ENCODE results near the gene COL19A1.
A peak's percentile ranks its signal among the peaks of the same experiment; 100 is the strongest.
"Not testable (repeated sequence)": the region's sequence is repeated elsewhere in the genome, so short reads cannot be mapped to it uniquely, and the experiment has no call there.

COL19A1 gene

DNA sequence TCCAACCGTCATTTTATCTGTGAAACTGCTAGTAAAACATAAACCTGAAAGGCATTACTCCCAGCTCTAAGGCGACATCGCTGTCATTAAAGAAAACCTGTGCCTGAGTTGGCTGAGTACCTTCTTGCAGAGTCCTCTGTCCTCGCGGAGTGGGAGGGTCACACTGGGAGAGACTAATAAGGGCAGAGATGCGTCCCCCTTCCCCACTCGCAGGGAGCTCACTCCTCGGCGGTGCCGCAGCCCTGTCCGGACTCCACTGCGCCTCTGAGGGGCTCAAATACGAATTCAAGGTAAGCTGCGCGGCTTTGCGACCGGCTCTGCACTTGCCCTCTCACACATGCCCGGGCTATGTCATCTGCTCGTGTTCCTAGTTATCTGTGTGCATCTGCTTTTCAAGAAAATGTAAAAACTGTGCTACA, at the start of gene COL19A1:
TSS of gene COL19A1 (plus strand) at position 206 of the 419 bp plus-strand sequence. CDS start 13,012 bp downstream, outside the sequence.
- no peak for DNase-seq

- DNase-seq = no peak
Observed at GRCh38 chr6:69816569-69816968, 49.8 kb upstream of the COL19A1 start.

GRCh38 chr6:69817358-69817757, 49.0 kb upstream of the COL19A1 start:
- DNase-seq = no peak

DNA sequence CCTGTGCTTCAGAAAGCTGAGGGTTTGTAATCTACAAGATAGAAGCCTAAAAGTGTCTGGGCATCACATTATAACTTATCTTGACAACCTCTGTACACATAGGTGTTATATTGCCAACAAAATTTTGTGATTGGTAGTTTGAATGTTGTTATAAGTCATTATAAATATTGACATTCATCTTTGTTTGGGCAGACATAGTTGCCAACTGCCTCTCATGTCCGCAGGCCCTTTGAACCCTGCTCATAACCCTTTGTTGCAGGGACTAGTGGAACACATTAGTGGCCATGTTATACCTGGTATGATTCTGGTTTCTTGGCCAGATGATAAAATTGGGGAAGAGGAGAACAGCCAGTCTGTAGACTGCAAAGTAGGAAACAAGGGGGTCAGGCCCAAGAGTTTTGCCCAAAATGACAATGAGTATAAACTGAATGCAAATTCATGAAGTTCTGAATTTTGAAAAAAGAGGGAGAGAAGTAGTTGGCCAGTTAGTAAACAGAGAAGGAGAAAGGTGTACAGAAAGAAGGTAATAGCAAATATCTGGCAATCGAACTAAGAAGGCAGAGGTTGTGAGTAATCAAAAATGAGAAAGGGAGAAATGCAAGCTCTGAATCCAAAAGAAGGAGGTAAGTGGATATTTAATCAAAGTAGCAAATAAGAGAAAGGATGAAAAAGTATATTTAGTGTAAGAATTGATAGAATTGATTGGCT, 48.0 kb upstream of the COL19A1 start:
- no peak for DNase-seq

DNA sequence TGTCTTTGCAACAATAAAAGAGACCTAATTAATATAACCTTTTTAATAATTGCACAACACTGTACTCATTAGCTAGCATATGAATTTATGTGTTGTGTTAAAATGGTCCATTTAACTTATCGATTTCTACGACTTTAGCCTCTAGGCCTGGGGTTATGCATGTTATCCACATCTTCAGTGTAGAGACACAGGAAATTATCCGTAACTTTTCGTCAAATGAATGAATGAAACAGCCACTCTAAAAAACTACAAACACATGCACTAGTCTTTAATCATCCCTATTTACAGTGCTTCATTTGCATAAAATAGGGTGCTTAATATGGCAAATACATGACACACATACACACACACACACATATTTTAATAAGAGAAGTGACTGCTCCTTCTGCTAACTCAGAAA, 47.2 kb upstream of the COL19A1 start:
- DNase-seq = no peak

- DNase-seq = no peak
Observed at GRCh38 chr6:69820018-69820417, 46.3 kb upstream of the COL19A1 start.

GRCh38 chr6:69820438-69820837, 45.9 kb upstream of the COL19A1 start:
- no peak for DNase-seq

GRCh38 chr6:69824355-69824754, 42.0 kb upstream of the COL19A1 start:
- not testable (repeated sequence) for DNase-seq

GRCh38 chr6:69825904-69826303, 40.5 kb upstream of the COL19A1 start:
- no peak for DNase-seq

DNA sequence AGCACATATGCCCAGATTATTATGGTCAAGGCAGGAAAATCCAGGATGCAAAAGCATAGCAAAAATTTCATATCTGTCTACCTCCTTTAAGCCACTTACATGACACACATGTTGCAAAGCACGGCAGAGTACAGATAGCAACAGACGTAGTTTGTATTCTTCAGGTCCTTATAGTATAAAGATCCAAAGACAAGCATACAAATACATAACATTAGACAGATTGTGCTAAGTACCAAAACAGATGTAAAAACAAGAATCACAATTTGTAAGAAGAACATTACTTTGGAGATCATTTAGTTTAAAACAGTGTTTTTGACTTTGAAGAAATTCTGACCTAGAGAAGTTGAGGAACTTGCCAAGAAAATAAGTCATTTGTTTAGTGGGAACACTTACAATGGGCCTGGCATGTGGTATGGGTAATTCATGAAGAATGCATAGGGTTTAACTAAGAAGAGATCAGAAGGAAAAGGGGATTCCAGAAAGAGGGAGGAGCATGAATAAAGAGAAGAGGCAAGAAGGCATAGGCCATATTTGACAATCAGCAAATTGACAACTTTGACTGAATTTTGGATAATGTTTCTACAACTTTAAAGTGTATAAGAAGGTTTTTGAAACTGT, 39.0 kb upstream of the COL19A1 start:
- DNase-seq = no peak

GRCh38 chr6:69832558-69832957, 33.8 kb upstream of the COL19A1 start:
- no peak for DNase-seq

DNA sequence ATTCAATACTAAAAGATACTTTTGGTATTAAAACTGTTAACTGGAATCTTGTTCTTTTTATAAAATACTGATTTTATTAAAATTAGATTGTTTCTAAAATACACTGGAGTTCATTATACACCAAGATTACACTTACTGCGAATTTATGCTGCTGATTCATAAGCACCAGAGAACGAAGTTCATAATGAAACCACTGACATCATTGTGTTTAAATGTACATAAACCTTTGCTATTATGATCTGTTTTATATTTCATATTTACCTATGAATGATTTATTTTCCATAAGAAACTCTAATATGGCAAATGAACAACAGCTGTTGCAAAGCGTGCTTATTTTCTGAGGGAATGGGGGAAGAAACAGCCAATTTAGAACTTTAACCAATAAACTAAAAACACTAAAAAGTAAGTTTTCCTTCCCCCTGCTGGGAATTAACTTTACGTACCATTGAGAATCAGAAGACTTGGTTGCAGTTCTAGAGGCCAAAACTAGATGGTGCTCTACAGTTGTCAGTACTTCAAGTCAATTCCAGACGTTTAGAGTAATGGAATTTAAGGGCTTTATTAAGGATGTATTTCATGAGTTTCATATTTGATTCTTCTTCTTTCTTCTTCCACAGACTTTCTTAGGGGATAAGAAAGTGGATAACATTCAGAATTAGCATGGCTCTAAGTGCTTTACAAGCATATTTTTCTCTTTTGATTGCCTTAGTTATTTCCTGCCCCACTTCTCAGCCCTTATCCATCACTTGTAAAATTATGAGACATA, 30.8 kb upstream of the COL19A1 start:
- DNase-seq = peak; percentile 30

- DNase-seq = no peak
Observed at GRCh38 chr6:69841862-69842261, 24.5 kb upstream of the COL19A1 start.

- DNase-seq = no peak
Observed at GRCh38 chr6:69843189-69843588, 23.2 kb upstream of the COL19A1 start.

- DNase-seq = no peak
Observed at GRCh38 chr6:69846312-69846711, 20.0 kb upstream of the COL19A1 start.

DNA sequence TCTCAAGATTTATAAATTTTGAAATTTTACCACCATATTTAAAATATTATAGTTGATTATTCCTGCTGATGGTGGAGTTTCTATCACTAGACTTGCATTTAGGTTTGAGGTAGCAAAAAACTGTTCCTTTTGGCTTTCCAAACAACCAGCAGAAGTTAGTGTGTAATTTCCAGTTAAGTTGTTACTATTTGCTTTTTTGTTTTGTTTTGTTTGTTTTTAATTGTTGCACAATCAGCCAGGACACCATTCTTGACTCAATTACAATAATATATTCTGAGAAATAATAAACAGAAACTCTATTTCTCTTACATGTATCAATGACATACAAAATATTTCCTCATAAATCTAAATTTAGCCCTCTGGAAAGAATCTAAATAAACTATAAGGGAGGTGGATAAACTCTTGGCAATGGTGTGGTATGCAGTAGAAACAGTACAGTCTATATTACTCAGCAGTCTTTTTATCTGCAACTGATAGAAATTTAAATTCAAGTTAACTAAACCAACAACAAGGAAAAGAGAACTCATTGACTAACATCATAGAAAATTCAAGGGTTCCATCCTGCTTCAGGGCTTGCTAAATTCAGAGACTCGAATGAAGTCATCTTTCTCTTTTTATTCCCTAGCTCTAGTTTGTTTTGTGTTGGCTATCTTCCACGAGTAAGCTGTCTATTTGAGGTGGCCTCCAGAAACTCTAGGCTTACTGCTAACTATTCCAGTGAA, 19.4 kb upstream of the COL19A1 start:
- DNase-seq = no peak

GRCh38 chr6:69847492-69847788, 18.9 kb upstream of the COL19A1 start:
- no peak for DNase-seq

GRCh38 chr6:69848552-69848951, 17.8 kb upstream of the COL19A1 start:
- no peak for DNase-seq

GRCh38 chr6:69852706-69853105, 13.7 kb upstream of the COL19A1 start:
- no peak for DNase-seq

DNA sequence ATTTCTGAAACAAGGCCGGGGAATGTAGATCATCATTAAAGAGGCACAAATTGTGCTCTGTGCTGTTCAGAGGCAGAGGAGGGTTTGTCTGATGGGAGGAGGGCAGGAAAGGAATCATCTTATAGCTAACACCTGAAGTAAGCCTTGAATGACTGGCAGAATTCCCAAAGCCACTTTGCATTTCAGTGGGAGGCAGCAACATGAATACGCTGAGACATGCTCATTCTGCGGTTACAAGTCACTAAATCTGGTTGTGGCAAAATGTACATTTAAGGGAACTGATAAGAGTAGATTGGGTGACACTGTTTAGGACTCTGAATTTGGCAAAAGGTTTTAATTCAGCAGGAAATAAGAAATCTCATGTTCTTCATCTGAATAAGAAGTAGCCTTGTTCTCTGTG, 4.4 kb upstream of the COL19A1 start:
- no peak for DNase-seq

DNA sequence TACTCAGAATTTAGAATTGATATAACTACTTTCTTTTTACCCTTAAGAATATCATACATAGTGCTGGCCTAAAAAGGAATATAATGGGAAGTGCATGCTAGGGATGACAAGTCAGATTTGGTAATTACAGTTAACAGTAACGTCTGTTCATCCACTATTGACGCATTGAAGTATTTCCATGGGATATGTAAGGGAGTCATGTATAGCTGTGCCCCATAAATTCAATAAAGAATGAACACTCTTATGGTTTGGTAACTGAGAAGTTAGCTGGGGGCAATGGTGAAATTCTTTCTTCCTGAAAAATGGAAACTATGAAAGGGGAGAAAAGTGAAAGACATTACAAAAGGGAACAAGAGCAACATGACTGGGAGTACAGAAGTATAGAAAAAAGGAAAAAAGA, 2.6 kb upstream of the COL19A1 start:
- no peak for DNase-seq

DNA sequence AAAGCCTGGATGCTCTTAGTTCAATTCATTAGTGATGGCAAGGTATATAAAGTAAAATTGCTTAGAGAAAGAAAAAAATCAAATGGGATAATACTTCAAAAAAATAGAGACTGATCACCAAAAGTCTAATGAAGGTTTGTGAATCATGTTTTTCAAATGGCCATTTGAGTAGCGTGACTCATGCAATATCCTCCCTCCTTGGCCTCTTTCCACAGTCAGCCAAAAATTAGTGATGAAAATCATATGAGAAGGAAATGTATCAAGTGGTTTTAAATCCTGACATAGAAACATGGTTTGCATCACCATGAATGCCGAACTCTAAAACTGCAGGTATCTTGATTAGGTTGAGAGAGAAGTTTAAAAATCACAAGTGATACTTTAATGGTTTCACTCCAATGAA, 1.2 kb upstream of the COL19A1 start:
- no peak for DNase-seq
